ENCODE results near the gene ZHX3.

DNA sequence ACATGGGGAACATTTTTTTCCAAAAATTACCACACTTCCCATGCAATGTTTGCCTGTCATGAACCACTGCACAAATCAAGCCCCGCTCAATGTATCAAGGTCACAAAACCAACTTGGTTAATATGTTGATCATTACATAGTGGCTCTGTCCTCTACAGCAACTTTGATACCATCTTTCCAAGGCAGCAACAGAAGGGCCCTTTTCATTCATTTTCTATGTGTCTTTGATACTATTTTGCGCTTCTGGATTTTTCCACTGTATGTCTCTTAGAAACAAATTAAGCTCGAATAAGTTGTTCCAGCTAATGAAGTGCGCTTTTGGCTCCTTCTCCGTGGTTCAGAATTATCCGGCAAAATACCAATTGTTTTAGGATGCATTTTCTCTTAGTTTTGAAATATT is 1.5 kb downstream of the ZHX3 start:
- TF ChIP-seq, protein P1, sequence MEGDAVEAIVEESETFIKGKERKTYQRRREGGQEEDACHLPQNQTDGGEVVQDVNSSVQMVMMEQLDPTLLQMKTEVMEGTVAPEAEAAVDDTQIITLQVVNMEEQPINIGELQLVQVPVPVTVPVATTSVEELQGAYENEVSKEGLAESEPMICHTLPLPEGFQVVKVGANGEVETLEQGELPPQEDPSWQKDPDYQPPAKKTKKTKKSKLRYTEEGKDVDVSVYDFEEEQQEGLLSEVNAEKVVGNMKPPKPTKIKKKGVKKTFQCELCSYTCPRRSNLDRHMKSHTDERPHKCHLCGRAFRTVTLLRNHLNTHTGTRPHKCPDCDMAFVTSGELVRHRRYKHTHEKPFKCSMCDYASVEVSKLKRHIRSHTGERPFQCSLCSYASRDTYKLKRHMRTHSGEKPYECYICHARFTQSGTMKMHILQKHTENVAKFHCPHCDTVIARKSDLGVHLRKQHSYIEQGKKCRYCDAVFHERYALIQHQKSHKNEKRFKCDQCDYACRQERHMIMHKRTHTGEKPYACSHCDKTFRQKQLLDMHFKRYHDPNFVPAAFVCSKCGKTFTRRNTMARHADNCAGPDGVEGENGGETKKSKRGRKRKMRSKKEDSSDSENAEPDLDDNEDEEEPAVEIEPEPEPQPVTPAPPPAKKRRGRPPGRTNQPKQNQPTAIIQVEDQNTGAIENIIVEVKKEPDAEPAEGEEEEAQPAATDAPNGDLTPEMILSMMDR (IDR thresholded peaks at IDR 0.05), result no peak
- no peak for TF ChIP-seq EP300 (IDR thresholded peaks at IDR 0.05)
- no peak for TF ChIP-seq POLR2AphosphoS5 (IDR thresholded peaks at IDR 0.05)
- no peak for TF ChIP-seq POLR2A (IDR thresholded peaks at IDR 0.05; ENCODE audit: low read depth)

Measured in esophagus muscularis mucosa (tissue), 4 donors.